Chondrocyte (in vitro differentiated cells): ENCODE results near the gene LRMDA. TPM values are rescaled to one million over a fixed set of nuclear protein-coding genes. Genes with fewer than 3 reads are reported as not detected.

ENCODE experiments used
- DNase-seq: peaks from one replicate; pipeline ENCODE4 v3.0.0; 2021; ENCODE audit warnings: mixed read lengths, low spot score
- H3K27ac Mint-ChIP-seq: one replicate; pipeline ENCODE4 v1.8.0; 2021; ENCODE audit warnings: mild to moderate bottlenecking, moderate library complexity, mixed read lengths; ENCODE audit not compliant: unreplicated experiment
- H3K27me3 Mint-ChIP-seq: 2 replicates; pipeline ENCODE4 v1.8.0; 2021; ENCODE audit warnings: low read depth, mixed read lengths
- H3K36me3 Mint-ChIP-seq: 2 replicates; pipeline ENCODE4 v1.8.0; 2021; ENCODE audit warnings: low read depth, mixed read lengths
- H3K4me1 Mint-ChIP-seq: 2 replicates; pipeline ENCODE4 v1.8.0; 2021; ENCODE audit warnings: low read depth, mild to moderate bottlenecking, mixed read lengths
- H3K4me3 Mint-ChIP-seq: one replicate; pipeline ENCODE4 v1.8.0; 2021; ENCODE audit warnings: mild to moderate bottlenecking, moderate library complexity, mixed read lengths; ENCODE audit not compliant: unreplicated experiment
- H3K9me3 Mint-ChIP-seq: 2 replicates; pipeline ENCODE4 v1.8.0; 2021; ENCODE audit warnings: low read depth, mixed read lengths
- total RNA-seq: library from RNA; stranded (reverse); gene quantifications from 3 replicates; pipeline ENCODE4 v1.2.1, GENCODE V29; 2021
- TF ChIP-seq, protein P1 (sequence below): fragments of 200-600 bp; sonication (generic); IDR thresholded peaks from 2 replicates; pipeline ENCODE4 v1.5.0; 2021; ENCODE audit warnings: antibody characterized with exemption, mild to moderate bottlenecking, moderate library complexity

Gene LRMDA
- total RNA-seq, 1 donor from 2014 or later, result 2.8 TPM

DNA sequence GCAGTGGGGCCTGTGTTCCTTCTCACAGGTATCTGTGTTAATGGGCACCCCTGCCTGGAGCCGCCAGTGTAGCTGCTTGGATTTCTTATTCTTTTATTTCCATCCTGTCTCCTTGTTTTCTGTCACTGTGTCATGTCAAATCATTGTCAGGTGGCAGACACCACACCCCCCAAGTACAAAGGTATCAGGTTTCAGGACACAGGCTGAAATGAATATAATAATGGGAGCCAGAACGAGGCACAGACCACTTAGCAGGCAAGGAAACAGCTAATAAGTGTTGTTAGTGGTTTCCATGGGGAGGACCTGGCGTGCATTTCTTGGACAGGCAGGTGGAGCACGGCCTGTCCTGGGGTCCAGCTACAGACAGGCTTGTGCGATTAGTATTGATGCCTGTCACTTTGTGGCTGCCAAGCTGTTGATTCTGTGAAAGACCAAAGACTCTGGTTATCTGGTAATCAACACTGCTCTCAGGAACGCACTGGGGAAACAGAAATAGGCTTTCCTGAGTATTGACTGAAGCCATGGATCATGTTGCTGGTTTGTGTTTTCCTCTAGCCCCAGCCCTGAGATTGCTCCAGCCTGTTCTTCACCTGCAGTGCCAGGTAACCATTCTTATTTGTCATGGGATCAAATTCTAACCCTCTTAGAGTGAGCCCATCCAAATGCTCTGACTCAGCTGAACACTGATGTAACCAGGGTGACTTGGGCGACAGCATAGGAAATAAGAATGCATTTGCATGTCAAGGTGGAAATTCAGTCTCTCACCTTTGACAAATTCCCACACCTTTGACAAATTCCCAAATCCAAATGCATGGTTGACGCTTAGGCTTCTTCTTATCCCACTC, 1002.0 kb downstream of the LRMDA start:
- DNase-seq, result no peak
- Mint-ChIP-seq H3K4me1 (peaks cover 55% of the 10 kb centered on the region), H3K9me3 (no peaks in the 10 kb centered on the region), H3K27me3 (no peaks in the 10 kb centered on the region), H3K4me3 (no peak overlapping the region), H3K36me3 (no peaks in the 10 kb centered on the region), H3K27ac (no peak overlapping the region)
- TF ChIP-seq, protein P1, sequence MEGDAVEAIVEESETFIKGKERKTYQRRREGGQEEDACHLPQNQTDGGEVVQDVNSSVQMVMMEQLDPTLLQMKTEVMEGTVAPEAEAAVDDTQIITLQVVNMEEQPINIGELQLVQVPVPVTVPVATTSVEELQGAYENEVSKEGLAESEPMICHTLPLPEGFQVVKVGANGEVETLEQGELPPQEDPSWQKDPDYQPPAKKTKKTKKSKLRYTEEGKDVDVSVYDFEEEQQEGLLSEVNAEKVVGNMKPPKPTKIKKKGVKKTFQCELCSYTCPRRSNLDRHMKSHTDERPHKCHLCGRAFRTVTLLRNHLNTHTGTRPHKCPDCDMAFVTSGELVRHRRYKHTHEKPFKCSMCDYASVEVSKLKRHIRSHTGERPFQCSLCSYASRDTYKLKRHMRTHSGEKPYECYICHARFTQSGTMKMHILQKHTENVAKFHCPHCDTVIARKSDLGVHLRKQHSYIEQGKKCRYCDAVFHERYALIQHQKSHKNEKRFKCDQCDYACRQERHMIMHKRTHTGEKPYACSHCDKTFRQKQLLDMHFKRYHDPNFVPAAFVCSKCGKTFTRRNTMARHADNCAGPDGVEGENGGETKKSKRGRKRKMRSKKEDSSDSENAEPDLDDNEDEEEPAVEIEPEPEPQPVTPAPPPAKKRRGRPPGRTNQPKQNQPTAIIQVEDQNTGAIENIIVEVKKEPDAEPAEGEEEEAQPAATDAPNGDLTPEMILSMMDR, result no peak

DNA sequence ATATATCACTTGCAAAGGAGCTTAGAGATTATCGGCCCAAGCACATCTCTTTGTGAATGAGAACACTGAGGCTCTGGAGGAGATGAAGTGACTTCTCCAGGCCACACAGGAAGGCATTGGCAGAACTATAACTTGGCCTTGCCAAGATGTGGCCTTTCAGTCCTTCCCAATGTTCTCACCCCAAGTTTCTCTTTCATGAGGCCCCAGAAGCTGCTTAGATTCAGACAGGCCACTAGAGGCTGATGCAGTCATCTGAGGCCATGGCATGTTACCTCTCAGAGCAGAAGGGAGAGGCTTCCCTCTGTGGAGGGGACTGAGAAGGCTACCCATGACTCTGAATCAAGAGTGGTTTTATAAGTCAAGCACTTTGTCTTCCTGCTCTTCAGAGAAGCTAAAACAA, 1003.7 kb downstream of the LRMDA start:
- Mint-ChIP-seq H3K9me3 (no peaks in the 10 kb centered on the region), H3K27me3 (no peaks in the 10 kb centered on the region), H3K4me3 (no peak overlapping the region), H3K36me3 (no peaks in the 10 kb centered on the region), H3K27ac (no peak overlapping the region), H3K4me1 (peaks cover 37% of the 10 kb centered on the region)
- DNase-seq, result no peak
- TF ChIP-seq, protein P1, result no peak

DNA sequence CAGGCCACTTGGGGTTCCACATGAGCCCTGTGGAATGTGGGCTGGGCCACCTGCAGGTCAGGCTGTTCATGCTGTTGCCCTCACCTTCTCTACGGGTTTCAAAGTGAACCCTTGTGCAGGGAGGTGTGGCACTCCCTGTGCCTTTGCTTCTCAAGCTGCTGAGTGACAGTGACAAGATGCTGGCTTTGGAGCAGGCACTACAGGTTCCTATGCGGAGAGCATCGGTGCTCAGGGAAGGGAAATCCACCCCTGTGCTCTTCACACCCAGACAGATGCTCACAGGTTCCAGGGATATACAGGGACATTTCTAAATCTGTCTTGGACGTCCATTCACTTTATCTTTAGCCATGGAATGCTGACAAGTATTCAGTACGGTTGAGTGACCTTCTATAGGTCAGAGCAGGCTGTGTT, 1005.0 kb downstream of the LRMDA start:
- Mint-ChIP-seq H3K4me1 (peaks cover 25% of the 10 kb centered on the region), H3K9me3 (no peaks in the 10 kb centered on the region), H3K27me3 (no peaks in the 10 kb centered on the region), H3K36me3 (no peaks in the 10 kb centered on the region), H3K4me3 (no peak overlapping the region), H3K27ac (no peak overlapping the region)
- TF ChIP-seq, protein P1, result no peak
- DNase-seq, result no peak

- no peaks in the 10 kb centered on the region for H3K36me3 Mint-ChIP-seq
- H3K27me3 Mint-ChIP-seq, result no peaks in the 10 kb centered on the region
- TF ChIP-seq, protein P1, result no peak
- no peak overlapping the region for H3K27ac Mint-ChIP-seq
- H3K4me3 Mint-ChIP-seq, result no peak overlapping the region
- DNase-seq, result no peak
- H3K4me1 Mint-ChIP-seq, result peaks cover 19% of the 10 kb centered on the region
- H3K9me3 Mint-ChIP-seq, result no peaks in the 10 kb centered on the region
Observed at GRCh38 chr10:76436981-76437380, 1005.6 kb downstream of the LRMDA start.

DNA sequence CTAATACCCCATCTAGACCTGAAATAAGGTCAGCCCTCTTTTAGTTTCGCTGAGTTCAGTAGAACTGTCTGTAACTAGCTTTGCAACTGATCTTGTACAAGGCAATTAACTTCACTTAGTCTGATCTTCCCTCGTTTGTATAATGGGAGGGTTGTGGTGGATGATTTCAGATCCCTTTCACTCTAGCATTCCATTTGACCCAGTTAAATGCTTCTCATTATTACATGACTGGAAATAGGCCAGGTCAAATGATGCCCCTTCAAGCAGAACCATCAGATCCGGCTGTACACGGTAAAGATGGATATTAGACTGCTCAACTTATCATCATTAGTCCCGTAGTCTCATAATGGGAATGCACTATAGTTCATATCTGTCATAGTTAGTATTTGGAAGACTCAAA, 1009.0 kb downstream of the LRMDA start:
- no peaks in the 10 kb centered on the region for H3K9me3 Mint-ChIP-seq
- H3K4me1 Mint-ChIP-seq, result no peaks in the 10 kb centered on the region
- no peak for DNase-seq
- H3K36me3 Mint-ChIP-seq, result no peaks in the 10 kb centered on the region
- no peak overlapping the region for H3K27ac Mint-ChIP-seq
- TF ChIP-seq, protein P1, result no peak
- H3K4me3 Mint-ChIP-seq, result no peak overlapping the region
- H3K27me3 Mint-ChIP-seq, result no peaks in the 10 kb centered on the region
